HepG2 (cell line): ENCODE data around the gene SLC43A1. TPM values are rescaled to one million over a fixed set of nuclear protein-coding genes. Genes with fewer than 3 reads are reported as not detected.

Experiments used
- DR1 ChIP-seq: sonication (generic); formaldehyde crosslinking; IDR thresholded peaks from 2 replicates; pipeline ENCODE4 v1.8.0; 2021; ENCODE audit warnings: mild to moderate bottlenecking, missing genetic modification reagents, inconsistent platforms
- FOSL1 ChIP-seq: sonication (generic); formaldehyde crosslinking; IDR thresholded peaks from 2 replicates; pipeline ENCODE4 v1.9.0; 2021; ENCODE audit warnings: missing genetic modification reagents, borderline replicate concordance
- KDM5B ChIP-seq: sonication (generic); formaldehyde crosslinking; IDR thresholded peaks from 2 replicates; pipeline ENCODE4 v1.4.0; 2020; ENCODE audit warnings: missing genetic modification reagents, mild to moderate bottlenecking, borderline replicate concordance
- MIER2 ChIP-seq: IDR thresholded peaks from 2 replicates; pipeline ENCODE4 v1.6.1; 2016; ENCODE audit warnings: missing biosample characterization, missing genetic modification reagents
- NKX3-1 ChIP-seq: sonication (generic); formaldehyde crosslinking; IDR thresholded peaks from 2 replicates; pipeline ENCODE4 v1.5.0; 2020; ENCODE audit warnings: missing genetic modification reagents
- RARA ChIP-seq: IDR thresholded peaks from 2 replicates; pipeline ENCODE4 v1.6.1; 2016; ENCODE audit warnings: missing genetic modification reagents, missing compliant biosample characterization
- SOX5 ChIP-seq: IDR thresholded peaks from 2 replicates; pipeline ENCODE4 v1.6.1; 2016; ENCODE audit warnings: borderline replicate concordance
- THAP9 ChIP-seq: sonication (generic); formaldehyde crosslinking; IDR thresholded peaks from 2 replicates; pipeline ENCODE4; 2020; ENCODE audit warnings: missing genetic modification reagents, mild to moderate bottlenecking, borderline replicate concordance
- ZNF251 ChIP-seq: sonication (generic); formaldehyde crosslinking; IDR thresholded peaks from 2 replicates; pipeline ENCODE4 v1.9.0; 2021; ENCODE audit warnings: mild to moderate bottlenecking, missing genetic modification reagents
- ZNF441 ChIP-seq: sonication (generic); formaldehyde crosslinking; IDR thresholded peaks from 2 replicates; pipeline ENCODE4 v1.7.0; 2021; ENCODE audit warnings: missing genetic modification reagents, borderline replicate concordance
- ZNF674 ChIP-seq: sonication (generic); formaldehyde crosslinking; IDR thresholded peaks from 2 replicates; pipeline ENCODE4 v1.5.0; 2020; ENCODE audit warnings: low read depth, mild to moderate bottlenecking, missing genetic modification reagents
- polyA plus RNA-seq, 8 experiments: library from polyadenylated mRNA; depleted of rRNA in 3 of 8; stranded (reverse) in 7 of 8; unstranded in 1 of 8; fragments of >200 nt; fragmentation: Illumina TruSeq in 4 of 8; extraction: Trizol in 4 of 8; gene quantifications; 2 replicates each; pipeline versions ENCODE4 v1.2.1 to v1.2.3, GENCODE V29; 2011 to 2016; ENCODE audit warnings: low read depth in 4 of 8, missing spikeins in 1 of 8, mixed read lengths in 1 of 8; ENCODE audit not compliant: insufficient read depth in 1 of 8
- total RNA-seq, 5 experiments: library from RNA; depleted of rRNA; stranded (reverse); fragments of >200 nt; fragmentation: Illumina TruSeq; extraction: Trizol; gene quantifications; 2 replicates each; pipeline ENCODE4 v1.2.3, GENCODE V29; 2016; ENCODE audit warnings: low read depth in 1 of 5
- TF ChIP-seq, protein P1 (sequence below): IDR thresholded peaks from 2 replicates; pipeline ENCODE4 v1.6.1; 2016; ENCODE audit warnings: mild to moderate bottlenecking
- TF ChIP-seq, protein P2 (sequence below), 2 experiments: sonication (generic) in 1 of 2; formaldehyde crosslinking in 1 of 2; IDR thresholded peaks; 2 replicates each; pipeline versions ENCODE4 v1.5.1 to v1.6.1; 2011 to 2020; ENCODE audit warnings: borderline replicate concordance in 1 of 2, low read depth in 1 of 2, low read length in 1 of 2, mild to moderate bottlenecking in 1 of 2, missing genetic modification reagents in 1 of 2, moderate library complexity in 1 of 2

The SLC43A1 gene
- total and polyA plus RNA-seq, 2 of the 13 experiments (the other 11 are each of a cell fraction or from before 2014, with no cell fraction given): 72.3 to 87.6 TPM

DNA sequence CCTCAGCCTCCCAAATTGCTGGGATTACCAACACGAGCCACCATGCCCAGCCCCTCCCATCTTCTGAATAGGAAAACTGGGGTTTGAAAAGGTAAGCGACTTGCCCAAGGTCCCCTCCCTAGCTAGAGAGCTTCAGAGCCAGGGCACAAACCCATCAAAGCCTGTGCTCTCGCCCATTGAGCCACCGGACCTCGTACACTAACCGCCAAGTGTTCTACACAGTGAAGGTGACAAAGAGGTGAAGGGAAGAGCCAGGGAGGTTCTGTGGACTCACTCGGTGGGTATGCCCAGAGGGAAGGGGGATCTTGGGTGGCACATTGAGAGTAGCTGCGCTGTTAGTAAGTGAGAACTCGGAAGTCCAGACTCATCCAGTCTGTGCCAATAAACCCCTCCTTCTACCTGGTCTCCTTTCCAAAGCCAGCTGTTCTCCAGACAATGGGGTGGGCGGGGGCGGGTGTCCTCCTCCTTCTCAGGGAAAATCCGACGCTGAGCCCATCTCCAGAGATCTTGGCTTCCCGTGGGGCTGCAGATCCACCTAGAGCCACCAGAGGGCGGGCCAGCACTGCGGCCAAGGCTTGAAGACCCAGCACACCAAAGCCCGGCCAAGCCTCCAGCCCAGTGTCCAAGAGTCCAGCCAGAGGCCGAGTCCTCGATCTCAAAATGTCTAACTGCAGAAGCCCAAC lies 58.4 kb downstream of the SLC43A1 start (continued):
- TF ChIP-seq, protein P1, sequence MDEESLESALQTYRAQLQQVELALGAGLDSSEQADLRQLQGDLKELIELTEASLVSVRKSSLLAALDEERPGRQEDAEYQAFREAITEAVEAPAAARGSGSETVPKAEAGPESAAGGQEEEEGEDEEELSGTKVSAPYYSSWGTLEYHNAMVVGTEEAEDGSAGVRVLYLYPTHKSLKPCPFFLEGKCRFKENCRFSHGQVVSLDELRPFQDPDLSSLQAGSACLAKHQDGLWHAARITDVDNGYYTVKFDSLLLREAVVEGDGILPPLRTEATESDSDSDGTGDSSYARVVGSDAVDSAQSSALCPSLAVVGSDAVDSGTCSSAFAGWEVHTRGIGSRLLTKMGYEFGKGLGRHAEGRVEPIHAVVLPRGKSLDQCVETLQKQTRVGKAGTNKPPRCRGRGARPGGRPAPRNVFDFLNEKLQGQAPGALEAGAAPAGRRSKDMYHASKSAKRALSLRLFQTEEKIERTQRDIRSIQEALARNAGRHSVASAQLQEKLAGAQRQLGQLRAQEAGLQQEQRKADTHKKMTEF (CRISPR knock-in tag): peak; percentile 54
- no peak for TF ChIP-seq ZNF251 (CRISPR knock-in tag)
- TF ChIP-seq MIER2 (CRISPR knock-in tag): peak; percentile 68; the same call in 1 of the 2 replicates
- TF ChIP-seq ZNF441 (CRISPR knock-in tag): no peak
- peak; percentile 45; the same call in 1 of the 2 replicates for TF ChIP-seq SOX5 (CRISPR knock-in tag)
- TF ChIP-seq ZNF674: no peak
- peak; percentile 80; the same call in 1 of the 2 replicates for TF ChIP-seq THAP9 (CRISPR knock-in tag)
- TF ChIP-seq DR1 (CRISPR knock-in tag): no peak
- TF ChIP-seq, protein P2, sequence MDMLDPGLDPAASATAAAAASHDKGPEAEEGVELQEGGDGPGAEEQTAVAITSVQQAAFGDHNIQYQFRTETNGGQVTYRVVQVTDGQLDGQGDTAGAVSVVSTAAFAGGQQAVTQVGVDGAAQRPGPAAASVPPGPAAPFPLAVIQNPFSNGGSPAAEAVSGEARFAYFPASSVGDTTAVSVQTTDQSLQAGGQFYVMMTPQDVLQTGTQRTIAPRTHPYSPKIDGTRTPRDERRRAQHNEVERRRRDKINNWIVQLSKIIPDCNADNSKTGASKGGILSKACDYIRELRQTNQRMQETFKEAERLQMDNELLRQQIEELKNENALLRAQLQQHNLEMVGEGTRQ (IDR thresholded peaks at IDR 0.05; ENCODE audit: low read depth, low read length): no peak
- TF ChIP-seq, protein P2 (CRISPR knock-in tag; IDR thresholded peaks at IDR 0.05; ENCODE audit: borderline replicate concordance): no peak
- TF ChIP-seq KDM5B (CRISPR knock-in tag): 0 out of 2 replicates have a peak, but pooled peaks have one; percentile 39
- TF ChIP-seq FOSL1 (CRISPR knock-in tag): no peak
- TF ChIP-seq NKX3-1 (CRISPR knock-in tag): no peak
- TF ChIP-seq RARA: peak; percentile 42
